ENCODE results near the gene ABCB9. TPM values are rescaled to one million over a fixed set of nuclear protein-coding genes. Genes with fewer than 3 reads are reported as not detected.

Gene ABCB9
- total RNA-seq, 4 donors from 2014 or later: 2.0 to 8.6 (median 6.1) TPM

DNA sequence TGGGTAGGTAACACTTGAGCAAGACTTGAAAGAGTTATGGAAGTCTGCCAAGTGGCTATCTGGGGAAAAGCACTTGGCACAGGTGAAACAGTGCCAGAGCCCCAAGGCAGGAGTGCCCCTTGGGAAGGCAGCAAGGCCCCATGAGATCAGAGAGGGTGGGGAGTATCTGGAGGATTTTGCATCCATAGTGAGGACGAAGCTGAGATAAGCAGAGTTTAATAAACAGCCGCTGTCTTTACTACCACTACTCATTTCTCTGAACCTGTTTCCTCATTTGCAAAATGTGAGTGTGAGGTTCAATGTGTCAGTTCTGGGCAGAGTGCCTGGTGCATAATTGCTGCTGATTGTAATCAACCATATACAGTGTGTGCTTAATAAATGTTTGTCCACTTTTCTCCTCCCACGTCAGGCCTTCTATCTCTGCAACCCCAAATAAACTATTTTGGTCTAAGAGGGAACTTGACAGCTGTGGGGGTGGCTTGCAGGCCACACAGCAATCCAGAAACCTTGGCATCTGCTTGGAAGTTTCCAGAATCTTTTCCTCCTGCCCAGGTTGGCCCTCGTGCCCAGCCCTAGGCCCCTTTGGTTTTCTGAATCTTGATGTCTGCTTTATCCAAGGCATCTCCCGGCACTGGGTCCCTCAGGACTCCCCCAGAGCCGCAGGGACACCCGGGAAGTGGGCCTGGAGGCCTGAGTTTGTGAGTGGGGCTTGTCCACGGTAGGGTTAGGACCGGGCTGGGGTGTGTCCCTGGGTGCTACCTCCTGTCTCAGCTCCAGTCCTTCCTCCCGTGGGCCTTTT, 4.5 kb downstream of the ABCB9 start:
- H3K36me3 ChIP-seq: no peaks in the 10 kb centered on the region
- intact Hi-C loops (cut with DNase I; ENCODE audit: low total_unique reads): no loop called here
- no peak for DNase-seq
- no peak overlapping the region for H3K4me3 ChIP-seq
- H3K27me3 ChIP-seq: no peaks in the 10 kb centered on the region
- no peak for TF ChIP-seq POLR2A (IDR thresholded peaks at IDR 0.05)
- H3K4me1 ChIP-seq: peaks cover 0 to 11% of the 10 kb centered on the region in 2 donors
- no peaks in the 10 kb centered on the region for H3K9me3 ChIP-seq
- H3K27ac ChIP-seq: no peak overlapping the region

DNA sequence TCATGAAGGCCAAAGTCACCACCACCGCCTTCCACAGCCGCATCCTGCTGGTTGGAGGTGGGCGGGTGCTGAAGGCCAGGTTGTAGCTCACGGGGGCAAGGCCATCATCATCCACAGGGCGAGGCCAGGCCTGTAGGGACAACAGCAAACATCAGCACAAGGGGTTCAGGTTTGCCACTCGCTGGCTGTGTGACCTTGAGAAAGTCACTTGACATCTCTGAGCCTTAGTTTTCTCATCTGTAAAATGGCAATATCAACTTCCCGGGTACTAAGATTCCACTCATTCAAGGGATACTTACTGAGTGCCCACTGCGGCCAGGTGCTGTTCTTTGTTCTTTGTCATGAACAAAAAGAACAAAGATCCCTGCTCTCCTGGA, 6.1 kb downstream of the ABCB9 start:
- Histone ChIP-seq H3K27ac (no peak overlapping the region), H3K36me3 (no peaks in the 10 kb centered on the region), H3K4me3 (no peak overlapping the region), H3K9me3 (no peaks in the 10 kb centered on the region), H3K4me1 (peaks cover 0 to 6% of the 10 kb centered on the region in 2 donors), H3K27me3 (no peaks in the 10 kb centered on the region)
- intact Hi-C loops (cut with DNase I; ENCODE audit: low total_unique reads): no loop called here
- TF ChIP-seq, protein P1, sequence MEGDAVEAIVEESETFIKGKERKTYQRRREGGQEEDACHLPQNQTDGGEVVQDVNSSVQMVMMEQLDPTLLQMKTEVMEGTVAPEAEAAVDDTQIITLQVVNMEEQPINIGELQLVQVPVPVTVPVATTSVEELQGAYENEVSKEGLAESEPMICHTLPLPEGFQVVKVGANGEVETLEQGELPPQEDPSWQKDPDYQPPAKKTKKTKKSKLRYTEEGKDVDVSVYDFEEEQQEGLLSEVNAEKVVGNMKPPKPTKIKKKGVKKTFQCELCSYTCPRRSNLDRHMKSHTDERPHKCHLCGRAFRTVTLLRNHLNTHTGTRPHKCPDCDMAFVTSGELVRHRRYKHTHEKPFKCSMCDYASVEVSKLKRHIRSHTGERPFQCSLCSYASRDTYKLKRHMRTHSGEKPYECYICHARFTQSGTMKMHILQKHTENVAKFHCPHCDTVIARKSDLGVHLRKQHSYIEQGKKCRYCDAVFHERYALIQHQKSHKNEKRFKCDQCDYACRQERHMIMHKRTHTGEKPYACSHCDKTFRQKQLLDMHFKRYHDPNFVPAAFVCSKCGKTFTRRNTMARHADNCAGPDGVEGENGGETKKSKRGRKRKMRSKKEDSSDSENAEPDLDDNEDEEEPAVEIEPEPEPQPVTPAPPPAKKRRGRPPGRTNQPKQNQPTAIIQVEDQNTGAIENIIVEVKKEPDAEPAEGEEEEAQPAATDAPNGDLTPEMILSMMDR (IDR thresholded peaks at IDR 0.05): no peak
- TF ChIP-seq POLR2A (IDR thresholded peaks at IDR 0.05): no peak
- DNase-seq: no peak

DNA sequence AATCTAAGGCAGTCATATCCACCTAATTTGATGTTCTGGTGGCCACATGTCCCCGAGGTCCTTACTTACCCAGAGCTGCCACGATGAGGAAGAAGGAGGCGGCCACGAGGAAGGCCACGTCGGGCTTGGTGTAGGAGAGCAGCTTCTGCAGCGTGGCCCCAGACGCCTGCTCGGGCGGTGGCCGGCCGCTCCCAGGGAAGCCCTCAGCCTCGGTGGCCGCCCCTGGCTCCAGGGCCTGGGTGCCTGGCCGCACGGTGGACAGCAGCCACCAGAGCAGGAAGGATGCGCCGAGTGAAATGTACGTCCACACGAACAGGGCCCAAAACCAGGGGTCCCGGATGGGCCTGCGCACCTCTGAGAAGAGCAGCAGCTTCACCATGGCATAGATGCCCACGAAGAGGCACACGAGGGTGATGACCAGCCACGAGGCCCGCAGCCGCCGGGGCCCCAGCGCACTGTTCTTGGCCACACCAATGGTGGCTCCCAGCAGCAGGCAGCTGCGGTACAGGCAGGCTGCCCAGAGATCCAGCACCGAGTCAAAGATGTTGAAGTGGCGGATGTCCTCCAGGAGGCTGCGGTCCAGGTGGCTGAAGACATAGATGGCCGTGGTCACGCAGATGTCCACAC, 6.6 kb downstream of the ABCB9 start:
- Histone ChIP-seq H3K4me3 (no peak overlapping the region), H3K27ac (no peak overlapping the region), H3K36me3 (no peaks in the 10 kb centered on the region), H3K4me1 (peaks cover 0 to 5% of the 10 kb centered on the region in 2 donors), H3K9me3 (no peaks in the 10 kb centered on the region), H3K27me3 (no peaks in the 10 kb centered on the region)
- intact Hi-C loops (cut with DNase I; ENCODE audit: low total_unique reads): no loop called here
- TF ChIP-seq POLR2A (IDR thresholded peaks at IDR 0.05): no peak
- TF ChIP-seq, protein P1 (IDR thresholded peaks at IDR 0.05): no peak
- DNase-seq: no peak

DNA sequence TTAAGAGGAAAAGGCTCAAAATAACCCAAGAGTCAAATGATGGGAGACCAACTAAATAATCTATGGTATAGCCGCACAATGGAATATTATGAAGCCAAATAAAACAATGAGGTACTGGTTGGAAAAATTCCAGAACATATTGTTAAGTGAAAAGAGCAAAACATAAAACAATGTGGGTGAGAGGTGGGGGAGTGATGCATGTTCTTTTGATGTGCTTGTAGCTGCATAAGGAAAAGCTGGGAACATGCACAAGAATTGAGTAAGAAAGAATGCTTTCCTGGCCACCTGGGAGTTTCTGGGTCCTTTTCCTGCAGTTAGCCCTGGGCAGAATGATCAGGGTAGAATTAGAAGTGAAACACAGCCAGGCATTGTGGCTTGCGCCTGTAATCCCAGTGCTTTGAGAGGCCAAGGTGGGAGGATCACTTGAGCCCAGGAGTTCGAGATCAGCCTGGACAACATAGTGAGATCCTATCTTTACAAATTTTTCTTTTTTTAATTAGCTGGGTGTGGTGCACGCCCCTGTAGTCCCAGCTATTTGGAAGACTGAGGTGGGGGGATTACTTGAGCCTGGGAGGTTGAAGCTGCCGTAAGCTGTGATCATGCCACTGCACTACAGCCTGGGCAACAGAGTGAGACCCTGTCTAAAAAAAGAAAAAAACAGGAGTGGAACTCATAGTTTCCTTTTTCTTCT, 7.9 kb downstream of the ABCB9 start:
- intact Hi-C loops (cut with DNase I; ENCODE audit: low total_unique reads): no loop called here
- Histone ChIP-seq H3K27ac (peak overlapping the region in 1 of 2 donors; percentile 48), H3K4me1 (no peaks in the 10 kb centered on the region), H3K4me3 (no peak overlapping the region), H3K9me3 (no peaks in the 10 kb centered on the region), H3K27me3 (no peaks in the 10 kb centered on the region), H3K36me3 (no peaks in the 10 kb centered on the region)
- TF ChIP-seq POLR2A (IDR thresholded peaks at IDR 0.05): no peak
- TF ChIP-seq, protein P1 (IDR thresholded peaks at IDR 0.05): no peak
- DNase-seq: no peak

DNA sequence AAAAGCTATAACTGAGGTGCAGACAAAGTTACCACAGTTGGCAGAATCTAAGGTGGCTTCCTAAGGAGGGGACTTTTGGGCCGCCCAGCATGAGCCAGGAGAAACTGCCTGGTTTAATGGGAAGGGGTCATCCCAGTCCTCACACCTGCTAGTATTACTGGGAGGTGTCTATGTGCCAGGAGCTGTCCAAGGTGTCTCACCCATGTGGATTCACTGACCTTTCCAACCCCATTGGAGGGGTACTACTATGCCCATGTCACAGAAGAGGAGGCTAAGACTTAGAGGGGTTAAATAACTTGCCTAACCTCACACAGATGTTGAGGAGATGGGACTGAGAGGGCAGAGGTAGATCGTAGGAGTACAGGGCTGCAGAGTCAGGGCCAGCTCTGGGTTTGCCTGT, 10.2 kb downstream of the ABCB9 start:
- Histone ChIP-seq H3K4me3 (no peak overlapping the region), H3K27ac (no peak overlapping the region), H3K4me1 (no peaks in the 10 kb centered on the region), H3K36me3 (no peaks in the 10 kb centered on the region), H3K9me3 (no peaks in the 10 kb centered on the region), H3K27me3 (no peaks in the 10 kb centered on the region)
- no peak for DNase-seq
- TF ChIP-seq, protein P1 (IDR thresholded peaks at IDR 0.05): no peak
- TF ChIP-seq POLR2A (IDR thresholded peaks at IDR 0.05): no peak
- intact Hi-C loops (cut with DNase I; ENCODE audit: low total_unique reads): no loop called here

Data from uterus (tissue), 4 donors.